ENCODE results near the gene SLC36A3. TPM values are rescaled to one million over a fixed set of nuclear protein-coding genes. Genes with fewer than 3 reads are reported as not detected.
"Not testable (repeated sequence)": the region's sequence is repeated elsewhere in the genome, so short reads cannot be mapped to it uniquely, and the experiment has no call there.

SLC36A3 gene
- polyA plus RNA-seq, 4 donors = not detected

DNA sequence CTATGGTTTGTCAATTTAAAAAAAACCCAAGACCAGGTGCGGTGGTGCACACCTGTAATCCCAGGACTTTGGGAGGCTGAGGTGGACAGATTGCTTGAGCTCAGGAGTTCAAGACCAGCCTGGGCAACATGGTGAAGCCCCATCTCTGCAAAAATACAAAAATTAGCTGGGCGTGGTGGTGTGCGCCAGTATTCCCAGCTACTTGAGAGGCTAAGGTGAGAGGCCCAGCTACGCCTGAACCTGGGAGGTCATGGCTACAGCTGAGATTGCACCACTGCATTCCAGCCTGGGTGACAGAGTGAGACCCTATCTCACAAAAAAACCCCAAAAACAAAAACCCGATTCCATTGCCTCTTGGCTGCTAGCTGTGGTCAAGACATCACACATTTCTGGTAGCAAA lies 48.6 kb downstream of the SLC36A3 start:
- not testable (repeated sequence) for H3K36me3 ChIP-seq (ENCODE audit: control insufficient read depth in 3 of 3, insufficient read depth in 2 of 3, low read depth in 1 of 3, low read length in 3 of 3); H3K4me3 ChIP-seq (ENCODE audit: low read depth in 1 of 3, low read length in 3 of 3); H3K4me1 ChIP-seq (ENCODE audit: control insufficient read depth in 3 of 3, insufficient read depth in 2 of 3, low read depth in 1 of 3, low read length in 2 of 3); DNase-seq; H3K27me3 ChIP-seq (ENCODE audit: control insufficient read depth in 3 of 3, insufficient read depth in 3 of 3, low read length in 3 of 3); H3K27ac ChIP-seq (ENCODE audit: low read depth in 1 of 3, low read length in 2 of 3); FAIRE-seq; H3K9me3 ChIP-seq (ENCODE audit: control insufficient read depth in 2 of 2, insufficient read depth in 1 of 2, low read depth in 1 of 2, low read length in 1 of 2)
- WGBS, 3 donors = 97 to 99% (median 98%) methylated on average over 5 of the region's 5 CpGs

DNA sequence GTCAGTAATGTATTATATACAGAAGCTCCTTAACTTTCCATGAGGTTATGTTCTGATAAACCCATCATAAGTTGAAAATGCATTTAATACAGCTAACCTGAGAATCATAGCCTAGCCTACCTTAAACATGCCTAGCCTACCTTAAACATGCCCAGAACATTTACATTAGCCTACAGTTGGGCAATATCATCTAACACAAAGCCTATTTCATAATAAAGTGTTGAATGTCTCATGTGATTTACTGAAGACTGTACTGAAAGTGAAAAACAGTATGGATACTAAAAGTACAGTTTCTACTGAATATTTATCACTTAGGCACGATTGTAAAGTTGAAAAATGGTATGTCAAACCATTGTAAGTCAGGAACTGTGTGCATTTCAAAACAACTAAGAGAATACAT lies 49.0 kb downstream of the SLC36A3 start:
- H3K9me3 ChIP-seq (ENCODE audit: control insufficient read depth in 2 of 2, insufficient read depth in 1 of 2, low read depth in 1 of 2, low read length in 1 of 2) = no peaks in the 10 kb centered on the region
- DNase-seq (no peak), FAIRE-seq (no peak)
- H3K4me1 ChIP-seq (ENCODE audit: control insufficient read depth in 3 of 3, insufficient read depth in 2 of 3, low read depth in 1 of 3, low read length in 2 of 3) = peaks cover 0 to 8% (median 0%) of the 10 kb centered on the region in 3 donors
- H3K36me3 ChIP-seq (ENCODE audit: control insufficient read depth in 3 of 3, insufficient read depth in 2 of 3, low read depth in 1 of 3, low read length in 3 of 3) = peaks cover 0 to 5% (median 0%) of the 10 kb centered on the region in 3 donors
- 66 to 87% (median 68%) methylated on average over 1 of the region's 1 CpG for WGBS, 3 donors
- no peaks in the 10 kb centered on the region for H3K27me3 ChIP-seq (ENCODE audit: control insufficient read depth in 3 of 3, insufficient read depth in 3 of 3, low read length in 3 of 3)
- no peak overlapping the region for H3K4me3 ChIP-seq (ENCODE audit: low read depth in 1 of 3, low read length in 3 of 3)
- H3K27ac ChIP-seq (ENCODE audit: low read depth in 1 of 3, low read length in 2 of 3) = no peak overlapping the region

DNA sequence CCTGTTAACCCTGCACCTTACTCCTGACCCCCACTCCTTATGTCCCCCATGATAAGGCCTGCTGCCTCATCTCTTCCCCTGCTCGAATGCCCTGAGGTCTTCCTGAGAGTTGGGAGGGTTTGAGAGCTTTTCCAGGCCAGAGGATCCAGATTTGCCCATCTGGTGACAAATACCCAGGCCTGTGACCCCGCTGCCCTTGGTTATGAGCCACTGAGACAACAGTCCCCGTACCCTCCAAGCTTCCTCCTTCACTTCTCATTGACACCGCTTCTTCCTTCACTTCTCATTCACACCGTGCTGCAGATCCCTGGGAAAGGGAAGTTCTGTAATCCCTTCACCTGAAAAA lies 50.0 kb downstream of the SLC36A3 start:
- 7 to 22% (median 22%) methylated on average over 5 of the region's 5 CpGs for WGBS, 3 donors
- peak overlapping the region in 2 of 3 donors; percentile 80 to 82 for H3K27ac ChIP-seq (ENCODE audit: low read depth in 1 of 3, low read length in 2 of 3)
- H3K4me1 ChIP-seq (ENCODE audit: control insufficient read depth in 3 of 3, insufficient read depth in 2 of 3, low read depth in 1 of 3, low read length in 2 of 3) = peaks cover 0 to 11% (median 0%) of the 10 kb centered on the region in 3 donors
- peak overlapping the region; percentile 65 to 75 (median 72) for H3K4me3 ChIP-seq (ENCODE audit: low read depth in 1 of 3, low read length in 3 of 3)
- H3K27me3 ChIP-seq (ENCODE audit: control insufficient read depth in 3 of 3, insufficient read depth in 3 of 3, low read length in 3 of 3) = no peaks in the 10 kb centered on the region
- H3K9me3 ChIP-seq (ENCODE audit: control insufficient read depth in 2 of 2, insufficient read depth in 1 of 2, low read depth in 1 of 2, low read length in 1 of 2) = no peaks in the 10 kb centered on the region
- peak; percentile 19 to 33 for DNase-seq
- FAIRE-seq = no peak
- H3K36me3 ChIP-seq (ENCODE audit: control insufficient read depth in 3 of 3, insufficient read depth in 2 of 3, low read depth in 1 of 3, low read length in 3 of 3) = peaks cover 0 to 4% (median 0%) of the 10 kb centered on the region in 3 donors

DNA sequence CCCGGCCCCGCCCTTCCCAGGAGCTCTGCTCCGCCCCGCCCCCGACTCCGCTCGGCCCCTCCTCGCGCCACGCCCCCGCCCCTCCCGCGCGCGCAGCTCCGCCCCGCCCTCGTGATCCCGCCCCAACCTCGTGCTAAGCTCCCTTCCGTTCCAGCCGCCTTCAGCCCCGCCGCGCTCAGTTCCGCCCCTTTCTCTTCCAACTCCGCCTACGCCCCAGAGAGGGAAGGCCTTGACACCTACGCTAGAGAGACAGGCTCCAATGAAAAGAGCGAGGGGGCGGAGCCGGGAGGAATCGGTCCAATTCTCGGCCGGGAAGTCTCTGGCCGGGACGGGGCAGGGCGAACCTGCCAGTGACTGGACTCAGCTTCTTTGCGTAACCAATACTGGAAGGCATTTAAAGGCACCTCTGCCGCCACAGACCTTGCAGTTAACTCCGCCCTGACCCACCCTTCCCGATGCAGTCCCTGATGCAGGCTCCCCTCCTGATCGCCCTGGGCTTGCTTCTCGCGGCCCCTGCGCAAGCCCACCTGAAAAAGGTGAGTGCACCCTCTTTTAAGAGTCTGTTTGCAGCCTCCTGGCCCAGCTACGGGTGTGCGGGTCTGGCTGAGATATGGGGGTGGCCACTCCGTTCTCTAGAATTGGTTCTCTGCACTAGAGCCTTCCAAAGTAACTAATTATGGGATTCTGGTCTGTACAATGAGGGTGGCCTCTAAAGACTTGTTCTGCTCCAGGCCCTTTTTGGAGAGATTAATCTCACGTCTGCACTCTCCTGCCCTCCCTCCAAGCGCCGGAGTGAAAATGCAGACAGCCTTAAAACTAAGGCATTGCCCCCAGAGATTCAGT lies 50.6 kb downstream of the SLC36A3 start, which contains the start of gene GM2A:
GM2A (plus strand) TSS at position 424 of the 843 bp plus-strand sequence; CDS start at position 456, 32 bp downstream.
- Histone ChIP-seq H3K4me1 (ENCODE audit: control insufficient read depth in 3 of 3, insufficient read depth in 2 of 3, low read depth in 1 of 3, low read length in 2 of 3) (peaks cover 0 to 15% (median 0%) of the 10 kb centered on the region in 3 donors), H3K27me3 (ENCODE audit: control insufficient read depth in 3 of 3, insufficient read depth in 3 of 3, low read length in 3 of 3) (no peaks in the 10 kb centered on the region), H3K36me3 (ENCODE audit: control insufficient read depth in 3 of 3, insufficient read depth in 2 of 3, low read depth in 1 of 3, low read length in 3 of 3) (peaks cover 0 to 4% (median 0%) of the 10 kb centered on the region in 3 donors), H3K9me3 (ENCODE audit: control insufficient read depth in 2 of 2, insufficient read depth in 1 of 2, low read depth in 1 of 2, low read length in 1 of 2) (no peaks in the 10 kb centered on the region), H3K27ac (ENCODE audit: low read depth in 1 of 3, low read length in 2 of 3) (peak within 1 kb of the TSS; percentile 51 to 82 (median 81)), H3K4me3 (ENCODE audit: low read depth in 1 of 3, low read length in 3 of 3) (peak within 1 kb of the TSS; percentile 65 to 75 (median 72))
- DNase-seq = peak; percentile 100
- FAIRE-seq = no peak
- WGBS, 3 donors = 0 to 1% (median 0%) methylated on average over 36 to 52 of the region's 52 CpGs

DNA sequence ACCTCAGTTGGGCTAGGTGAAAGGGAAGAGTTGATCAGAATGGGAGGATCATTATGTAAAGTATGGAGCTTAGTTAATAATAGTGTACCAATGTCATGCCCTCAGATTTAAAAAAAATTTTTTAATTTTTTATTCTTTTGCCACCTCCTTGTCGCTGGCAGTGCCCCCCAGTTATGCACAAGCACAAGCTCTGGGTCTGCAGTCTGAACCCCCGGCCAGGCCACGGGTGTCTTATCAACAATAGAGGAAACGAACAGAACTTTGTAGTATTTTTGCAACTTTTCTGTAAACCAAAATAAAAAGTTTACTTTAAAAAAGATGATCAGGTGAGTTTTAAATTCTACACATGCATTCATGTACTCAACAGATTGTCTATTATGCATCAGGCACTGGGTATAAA lies 51.9 kb downstream of the SLC36A3 start:
- Histone ChIP-seq H3K9me3 (ENCODE audit: control insufficient read depth in 2 of 2, insufficient read depth in 1 of 2, low read depth in 1 of 2, low read length in 1 of 2) (no peaks in the 10 kb centered on the region), H3K4me1 (ENCODE audit: control insufficient read depth in 3 of 3, insufficient read depth in 2 of 3, low read depth in 1 of 3, low read length in 2 of 3) (peaks cover 0 to 16% (median 0%) of the 10 kb centered on the region in 3 donors), H3K4me3 (ENCODE audit: low read depth in 1 of 3, low read length in 3 of 3) (peak overlapping the region in 1 of 3 donors; percentile 7), H3K27ac (ENCODE audit: low read depth in 1 of 3, low read length in 2 of 3) (peak overlapping the region in 1 of 3 donors; percentile 51), H3K27me3 (ENCODE audit: control insufficient read depth in 3 of 3, insufficient read depth in 3 of 3, low read length in 3 of 3) (no peaks in the 10 kb centered on the region), H3K36me3 (ENCODE audit: control insufficient read depth in 3 of 3, insufficient read depth in 2 of 3, low read depth in 1 of 3, low read length in 3 of 3) (peaks cover 0 to 4% (median 0%) of the 10 kb centered on the region in 3 donors)
- 57 to 88% (median 84%) methylated on average over 4 of the region's 4 CpGs for WGBS, 3 donors
- DNase-seq (peak in 1 of 2 donors; percentile 9), FAIRE-seq (no peak)

DNA sequence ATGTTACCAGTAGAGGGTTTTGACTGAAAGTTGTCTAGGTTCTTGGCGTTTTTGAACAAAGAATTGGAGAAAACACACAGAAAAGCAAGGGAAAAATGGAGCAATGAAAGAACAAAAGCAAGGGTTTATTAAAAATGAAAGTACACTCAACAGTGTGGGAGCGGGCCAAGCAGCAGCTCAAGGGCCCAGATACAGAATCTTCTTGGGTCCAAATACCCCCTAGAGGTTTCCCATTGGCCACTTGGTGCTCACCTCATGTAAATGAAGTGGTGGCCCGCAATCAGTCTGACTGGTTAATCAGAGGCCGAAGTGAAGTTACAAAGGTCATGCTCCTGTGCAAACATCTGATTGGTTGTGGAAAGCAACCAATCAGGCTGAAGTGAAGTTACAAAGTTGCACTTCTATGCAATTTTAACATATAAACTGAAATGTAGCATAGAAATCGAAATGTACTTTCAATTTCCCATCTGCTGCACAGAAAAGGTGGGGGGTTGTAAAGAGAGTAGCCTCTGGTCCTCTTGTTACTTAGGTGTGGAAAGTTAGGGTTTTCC lies 52.5 kb downstream of the SLC36A3 start:
- Histone ChIP-seq H3K4me1 (ENCODE audit: control insufficient read depth in 3 of 3, insufficient read depth in 2 of 3, low read depth in 1 of 3, low read length in 2 of 3) (peaks cover 0 to 16% (median 0%) of the 10 kb centered on the region in 3 donors), H3K9me3 (ENCODE audit: control insufficient read depth in 2 of 2, insufficient read depth in 1 of 2, low read depth in 1 of 2, low read length in 1 of 2) (no peaks in the 10 kb centered on the region), H3K36me3 (ENCODE audit: control insufficient read depth in 3 of 3, insufficient read depth in 2 of 3, low read depth in 1 of 3, low read length in 3 of 3) (peaks cover 0 to 4% (median 0%) of the 10 kb centered on the region in 3 donors), H3K27ac (ENCODE audit: low read depth in 1 of 3, low read length in 2 of 3) (peak overlapping the region in 2 of 3 donors; percentile 13 to 18), H3K27me3 (ENCODE audit: control insufficient read depth in 3 of 3, insufficient read depth in 3 of 3, low read length in 3 of 3) (no peaks in the 10 kb centered on the region), H3K4me3 (ENCODE audit: low read depth in 1 of 3, low read length in 3 of 3) (peak overlapping the region in 1 of 3 donors; percentile 7)
- DNase-seq (peak; percentile 29 to 92), FAIRE-seq (peak; percentile 5)
- 22 to 64% (median 33%) methylated on average over 5 of the region's 5 CpGs for WGBS, 3 donors

DNA sequence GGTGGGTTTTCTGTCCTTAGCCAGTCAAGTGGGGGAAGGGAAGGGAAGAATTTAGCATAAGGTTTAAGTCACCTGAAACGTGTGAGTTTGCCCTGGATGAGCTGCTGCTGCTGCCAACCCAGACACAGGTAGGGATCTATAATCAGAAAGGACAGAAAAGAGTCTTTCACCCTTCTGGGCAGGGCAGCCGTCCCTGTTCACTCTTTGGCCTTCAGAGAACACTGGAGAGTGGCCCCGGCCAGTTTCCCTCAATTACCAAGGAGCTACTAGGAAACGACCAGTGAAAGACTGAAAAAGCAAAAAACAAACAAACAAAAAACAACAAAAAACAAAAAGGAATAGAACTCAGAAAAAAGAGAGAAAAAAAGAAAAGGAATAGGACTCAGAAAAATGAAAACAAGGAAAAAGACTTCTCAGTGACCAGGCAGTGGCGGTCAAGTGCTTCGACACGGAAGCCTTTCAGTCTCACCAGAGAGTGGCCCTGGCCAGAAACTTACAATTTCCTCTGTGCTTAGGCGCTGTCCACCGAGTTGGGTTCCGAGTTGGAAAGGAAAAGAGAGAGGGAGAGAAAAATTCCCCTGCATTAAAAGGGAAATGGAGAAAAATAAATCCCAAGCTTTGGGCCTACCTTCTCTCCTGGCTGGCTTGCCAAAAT lies 53.1 kb downstream of the SLC36A3 start:
- peak overlapping the region in 2 of 3 donors; percentile 13 to 24 for H3K27ac ChIP-seq (ENCODE audit: low read depth in 1 of 3, low read length in 2 of 3)
- 50 to 88% (median 75%) methylated on average over 10 of the region's 10 CpGs for WGBS, 3 donors
- DNase-seq = peak in 1 of 2 donors; percentile 47
- peaks cover 0 to 16% (median 0%) of the 10 kb centered on the region in 3 donors for H3K4me1 ChIP-seq (ENCODE audit: control insufficient read depth in 3 of 3, insufficient read depth in 2 of 3, low read depth in 1 of 3, low read length in 2 of 3)
- FAIRE-seq = no peak
- H3K4me3 ChIP-seq (ENCODE audit: low read depth in 1 of 3, low read length in 3 of 3) = no peak overlapping the region
- H3K36me3 ChIP-seq (ENCODE audit: control insufficient read depth in 3 of 3, insufficient read depth in 2 of 3, low read depth in 1 of 3, low read length in 3 of 3) = peaks cover 0 to 1% (median 0%) of the 10 kb centered on the region in 3 donors
- H3K9me3 ChIP-seq (ENCODE audit: control insufficient read depth in 2 of 2, insufficient read depth in 1 of 2, low read depth in 1 of 2, low read length in 1 of 2) = no peaks in the 10 kb centered on the region
- no peaks in the 10 kb centered on the region for H3K27me3 ChIP-seq (ENCODE audit: control insufficient read depth in 3 of 3, insufficient read depth in 3 of 3, low read length in 3 of 3)

DNA sequence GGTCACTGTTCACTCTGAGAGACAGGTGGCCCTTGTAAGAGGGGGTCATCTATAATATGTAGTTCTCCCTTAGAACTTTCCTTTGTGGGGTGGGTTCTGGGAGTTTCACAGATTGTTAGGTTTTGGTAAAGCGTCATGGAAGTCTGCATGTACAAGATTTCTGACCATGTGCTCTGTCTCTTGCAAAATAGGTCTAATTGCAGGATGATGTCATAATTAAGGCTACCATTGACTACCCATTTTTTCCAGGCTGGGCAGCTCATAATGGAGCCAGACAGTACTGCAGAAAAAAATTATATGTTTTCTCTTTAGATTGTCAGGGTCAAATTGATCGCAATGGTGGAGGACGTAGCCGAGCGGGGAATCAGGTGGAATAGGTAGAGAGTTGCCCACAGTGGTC lies 54.3 kb downstream of the SLC36A3 start:
- Histone ChIP-seq H3K36me3 (ENCODE audit: control insufficient read depth in 3 of 3, insufficient read depth in 2 of 3, low read depth in 1 of 3, low read length in 3 of 3) (no peaks in the 10 kb centered on the region), H3K9me3 (ENCODE audit: control insufficient read depth in 2 of 2, insufficient read depth in 1 of 2, low read depth in 1 of 2, low read length in 1 of 2) (no peaks in the 10 kb centered on the region), H3K27ac (ENCODE audit: low read depth in 1 of 3, low read length in 2 of 3) (no peak overlapping the region), H3K4me1 (ENCODE audit: control insufficient read depth in 3 of 3, insufficient read depth in 2 of 3, low read depth in 1 of 3, low read length in 2 of 3) (peaks cover 0 to 16% (median 0%) of the 10 kb centered on the region in 3 donors), H3K27me3 (ENCODE audit: control insufficient read depth in 3 of 3, insufficient read depth in 3 of 3, low read length in 3 of 3) (no peaks in the 10 kb centered on the region), H3K4me3 (ENCODE audit: low read depth in 1 of 3, low read length in 3 of 3) (no peak overlapping the region)
- no peak for FAIRE-seq
- 78 to 94% (median 90%) methylated on average over 5 of the region's 5 CpGs for WGBS, 3 donors
- no peak for DNase-seq

Measured in small intestine (tissue), 7 donors.